B cell (primary cell): Measurements from ENCODE around the gene MGAT1. TPM values are rescaled to one million over a fixed set of nuclear protein-coding genes. Genes with fewer than 3 reads are reported as not detected.

Experiments used
- ATAC-seq: fragments of 200-7000 bp; cut with Tn5 transposase; one replicate; pipeline ENCODE4 v1.10.0; 2021; ENCODE audit warnings: low read depth, mild to moderate bottlenecking, moderate number of reproducible peaks, moderate library complexity
- CTCF ChIA-PET: fragments of 350-600 bp; sonication (Branson Sonifier 250); formaldehyde crosslinking; loops from one replicate; lab custom pipeline; 2021; ENCODE audit warnings: antibody characterized with exemption, inconsistent platforms; lab: Charles Lee
- POLR2A ChIA-PET: fragments of 350-600 bp; sonication (Branson Sonifier 250); formaldehyde crosslinking; loops from one replicate; lab custom pipeline; 2021; ENCODE audit warnings: antibody characterized with exemption; lab: Charles Lee
- DNase-seq: peaks from one replicate; pipeline ENCODE4 v3.0.0; 2013
- H2AFZ ChIP-seq: 2 replicates; pipeline ENCODE4 v1.6.1; 2012; ENCODE audit warnings: mild to moderate bottlenecking, low read depth, low read length; ENCODE audit not compliant: insufficient read depth, poor library complexity, severe bottlenecking
- H3K27ac ChIP-seq, 2 donors: 1 replicate in 1 of 2; 2 replicates in 1 of 2; pipeline ENCODE4 v1.5.1; 2012 to 2013; ENCODE audit warnings: low read length in 2 of 2, mild to moderate bottlenecking in 2 of 2, moderate library complexity in 1 of 2
- H3K27me3 ChIP-seq, 4 experiments: fragments of 200-600 bp in 1 of 4; sonication (generic) in 1 of 4; replicated peaks in 1 of 4; 1 replicate in 2 of 4; 2 replicates in 2 of 4; pipeline versions ENCODE4 v1.6.1 to v1.7.0; 2013 to 2016; ENCODE audit warnings: low read length in 3 of 4, mild to moderate bottlenecking in 2 of 4, mixed read lengths in 1 of 4, moderate library complexity in 1 of 4; ENCODE audit not compliant: insufficient read depth in 4 of 4, control insufficient read depth in 3 of 4; ENCODE audit errors: control extremely low read depth in 1 of 4
- H3K36me3 ChIP-seq, 2 experiments: replicated peaks in 1 of 2; 1 replicate in 1 of 2; 2 replicates in 1 of 2; pipeline versions ENCODE4 v1.6.1 to v1.7.1; 2013; ENCODE audit warnings: low read length in 1 of 2; ENCODE audit not compliant: insufficient read depth in 2 of 2, control insufficient read depth in 1 of 2; ENCODE audit errors: control extremely low read depth in 1 of 2, extremely low read depth in 1 of 2
- H3K4me1 ChIP-seq, 2 donors: fragments of 200-600 bp in 1 of 2; sonication (generic) in 1 of 2; 1 replicate in 1 of 2; 2 replicates in 1 of 2; pipeline versions ENCODE4 v1.5.1 to v1.6.1; 2013 to 2017; ENCODE audit warnings: low read length in 2 of 2; ENCODE audit not compliant: control insufficient read depth in 2 of 2, insufficient read depth in 2 of 2
- H3K4me2 ChIP-seq: replicated peaks from 2 replicates; pipeline ENCODE3; 2012; ENCODE audit warnings: mild to moderate bottlenecking, low read depth, low read length; ENCODE audit not compliant: poor library complexity, severe bottlenecking
- H3K4me3 ChIP-seq, 5 experiments: fragments of 200-600 bp in 1 of 5; sonication (generic) in 1 of 5; 1 replicate in 3 of 5; 2 replicates in 2 of 5; pipeline versions ENCODE4 v1.5.1 to v1.7.0; 2011 to 2016; ENCODE audit warnings: low read length in 4 of 5, mild to moderate bottlenecking in 4 of 5, low read depth in 2 of 5, control low read depth in 1 of 5, moderate library complexity in 1 of 5; ENCODE audit not compliant: insufficient read depth in 1 of 5; ENCODE audit errors: control extremely low read depth in 1 of 5, extremely low read depth in 1 of 5
- H3K79me2 ChIP-seq: fragments of 200-600 bp; sonication (generic); one replicate; pipeline ENCODE4 v1.6.0; 2016; ENCODE audit warnings: low read length; ENCODE audit not compliant: control insufficient read depth, insufficient read depth
- H3K9ac ChIP-seq: fragments of 200-600 bp; sonication (generic); 2 replicates; pipeline ENCODE4 v1.6.1; 2017; ENCODE audit warnings: mild to moderate bottlenecking, low read length, moderate library complexity
- H3K9me3 ChIP-seq, 3 donors: one replicate each; pipeline versions ENCODE4 v1.6.1 to v1.7.1; 2013; ENCODE audit warnings: low read length in 2 of 3; ENCODE audit not compliant: control insufficient read depth in 2 of 3, insufficient read depth in 1 of 3; ENCODE audit errors: control extremely low read depth in 1 of 3
- H4K20me1 ChIP-seq: 2 replicates; pipeline ENCODE4 v1.6.0; 2012; ENCODE audit warnings: mild to moderate bottlenecking, low read length; ENCODE audit not compliant: insufficient read depth, control insufficient read depth, poor library complexity, severe bottlenecking
- H3K27ac Mint-ChIP-seq: one replicate; pipeline ENCODE4 v1.8.0; 2021; ENCODE audit warnings: mixed read lengths
- H3K27me3 Mint-ChIP-seq: one replicate; pipeline ENCODE4 v1.8.0; 2021; ENCODE audit warnings: mixed read lengths
- H3K4me1 Mint-ChIP-seq: one replicate; pipeline ENCODE4 v1.8.0; 2021; ENCODE audit warnings: mixed read lengths
- H3K4me3 Mint-ChIP-seq: one replicate; pipeline ENCODE4 v1.8.0; 2021; ENCODE audit warnings: mixed read lengths
- H3K9me3 Mint-ChIP-seq: one replicate; pipeline ENCODE4 v1.8.0; 2022; ENCODE audit warnings: mixed read lengths; ENCODE audit not compliant: insufficient read depth
- EZH2 ChIP-seq: IDR thresholded peaks from 2 replicates; pipeline ENCODE4 v1.6.1; 2012; ENCODE audit warnings: borderline replicate concordance, low read depth, mild to moderate bottlenecking, moderate library complexity, low read length; ENCODE audit not compliant: insufficient read depth, poor library complexity, severe bottlenecking
- WGBS: methylation state at CpG from one replicate; pipeline ENCODE4 v1.1.5; 2013; ENCODE audit warnings: missing lambda C conversion rate; ENCODE audit not compliant: insufficient coverage; 5-methylcytosine and 5-hydroxymethylcytosine counted together
- intact Hi-C: fragments of 100-400 bp; cut with micrococcal nuclease; formaldehyde crosslinking; loops from one replicate; pipeline ENCODE4 v1.10.0; 2022
- polyA plus RNA-seq: library from polyadenylated mRNA; depleted of rRNA; stranded (reverse); fragments of >200 nt; gene quantifications from 2 replicates; pipeline ENCODE4 v1.2.3, GENCODE V29; 2012
- total RNA-seq, 2 donors: library from RNA; stranded (reverse); fragments of 120-200 nt in 1 of 2; gene quantifications; 1 replicate in 1 of 2; 2 replicates in 1 of 2; pipeline versions ENCODE4 v1.2.3 to v1.2.4, GENCODE V29; 2013 to 2022
- TF ChIP-seq, protein P1 (sequence below): fragments of 200-600 bp; IDR thresholded peaks from one replicate; pipeline ENCODE4 v1.8.0; 2022; ENCODE audit warnings: antibody characterized with exemption, mild to moderate bottlenecking

MGAT1 gene
- total and polyA plus RNA-seq, 2 donors (not counting 1 experiment from before 2014, with no cell fraction given): 81.2 to 140 TPM

DNA sequence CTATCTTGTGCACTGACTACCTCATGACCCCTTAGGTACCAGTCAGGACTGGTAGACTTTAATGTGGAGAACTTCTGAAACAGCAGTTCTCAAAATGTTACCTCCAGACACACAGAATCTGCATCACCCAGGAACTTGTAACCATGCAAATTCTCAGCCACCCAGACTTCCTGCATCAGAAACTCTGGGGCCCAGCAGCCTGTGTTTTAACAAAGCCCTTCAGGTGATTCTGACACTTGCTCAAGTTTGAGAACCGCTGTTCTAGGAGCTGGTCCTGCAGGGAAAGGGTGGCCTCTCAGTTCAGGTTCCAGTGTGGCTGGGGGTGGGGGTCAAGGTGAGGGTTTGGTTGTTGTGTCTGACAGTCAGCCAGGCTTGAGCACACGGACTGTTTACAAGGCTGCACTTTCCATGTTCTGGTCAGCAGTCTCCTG is 30.0 kb upstream of the MGAT1 start:
- no peak for TF ChIP-seq EZH2
- TF ChIP-seq, protein P1, sequence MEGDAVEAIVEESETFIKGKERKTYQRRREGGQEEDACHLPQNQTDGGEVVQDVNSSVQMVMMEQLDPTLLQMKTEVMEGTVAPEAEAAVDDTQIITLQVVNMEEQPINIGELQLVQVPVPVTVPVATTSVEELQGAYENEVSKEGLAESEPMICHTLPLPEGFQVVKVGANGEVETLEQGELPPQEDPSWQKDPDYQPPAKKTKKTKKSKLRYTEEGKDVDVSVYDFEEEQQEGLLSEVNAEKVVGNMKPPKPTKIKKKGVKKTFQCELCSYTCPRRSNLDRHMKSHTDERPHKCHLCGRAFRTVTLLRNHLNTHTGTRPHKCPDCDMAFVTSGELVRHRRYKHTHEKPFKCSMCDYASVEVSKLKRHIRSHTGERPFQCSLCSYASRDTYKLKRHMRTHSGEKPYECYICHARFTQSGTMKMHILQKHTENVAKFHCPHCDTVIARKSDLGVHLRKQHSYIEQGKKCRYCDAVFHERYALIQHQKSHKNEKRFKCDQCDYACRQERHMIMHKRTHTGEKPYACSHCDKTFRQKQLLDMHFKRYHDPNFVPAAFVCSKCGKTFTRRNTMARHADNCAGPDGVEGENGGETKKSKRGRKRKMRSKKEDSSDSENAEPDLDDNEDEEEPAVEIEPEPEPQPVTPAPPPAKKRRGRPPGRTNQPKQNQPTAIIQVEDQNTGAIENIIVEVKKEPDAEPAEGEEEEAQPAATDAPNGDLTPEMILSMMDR: no peak
- CTCF ChIA-PET: interaction anchor here (1.0 to 4.7 kb wide), 7 partner anchors 16 to 141 kb away, joined by 3 to 47 read pairs (median 5); partner anchors contain the start of gene ZFP62
- Histone ChIP-seq H3K9me3 (peaks cover 0 to 6% (median 0%) of the 10 kb centered on the region in 3 donors), H2AFZ (peak overlapping the region; percentile 62), H3K4me3 (peak overlapping the region in 4 of 5 experiments; percentile 73 to 93 (median 84)), H4K20me1 (peaks cover 14% of the 10 kb centered on the region), H3K79me2 (peaks cover 76% of the 10 kb centered on the region), H3K27ac (peak overlapping the region; percentile 69 to 96), H3K4me1 (peaks cover 35 to 52% of the 10 kb centered on the region in 2 donors), H3K4me2 (peak overlapping the region; percentile 80), H3K9ac (peak overlapping the region; percentile 98), H3K36me3 (peaks cover 1 to 43% of the 10 kb centered on the region in 2 experiments), H3K27me3 (no peaks in the 10 kb centered on the region)
- 33% methylated on average over 1 of the region's 2 CpGs for WGBS
- DNase-seq: peak; percentile 76
- POLR2A ChIA-PET: interaction anchor here (1.6 to 5.5 kb wide), 5 partner anchors 23 to 391 kb away, joined by 4 to 79 read pairs (median 33); partner anchors contain the start of genes MGAT1 and ZFP62
- Mint-ChIP-seq H3K9me3 (no peaks in the 10 kb centered on the region), H3K27ac (peak overlapping the region; percentile 98), H3K4me3 (peak overlapping the region; percentile 98), H3K4me1 (peaks cover 49% of the 10 kb centered on the region), H3K27me3 (no peaks in the 10 kb centered on the region)
- peak; percentile 46 for ATAC-seq
- intact Hi-C loops: loop anchor here (1.0 to 5.0 kb wide), 2 partner anchors 28 to 40 kb away; no protein-coding TSS in a partner anchor
